Testis (tissue), 3 donors: ENCODE data around the gene ANKRD62. TPM values are rescaled to one million over a fixed set of nuclear protein-coding genes. Genes with fewer than 3 reads are reported as not detected.

Experiments
- DNase-seq: peaks from one replicate; pipeline ENCODE4 v3.0.0-alpha.2; 2019
- H3K27ac ChIP-seq, 2 donors: fragments of 200-600 bp; sonication (generic); one replicate each; pipeline ENCODE4 v1.5.1; 2019
- H3K27me3 ChIP-seq: fragments of 200-600 bp; sonication (generic); one replicate; pipeline ENCODE4 v1.5.1; 2019
- H3K36me3 ChIP-seq: fragments of 200-600 bp; sonication (generic); one replicate; pipeline ENCODE4 v1.5.1; 2017; ENCODE audit warnings: low read depth; ENCODE audit errors: missing control alignments
- H3K4me1 ChIP-seq: fragments of 200-600 bp; sonication (generic); one replicate; pipeline ENCODE4 v1.5.1; 2019
- H3K4me3 ChIP-seq, 2 donors: fragments of 200-600 bp; sonication (generic); one replicate each; pipeline ENCODE4 v1.5.1; 2017 to 2019
- H3K9me3 ChIP-seq: fragments of 200-600 bp; sonication (generic); one replicate; pipeline ENCODE4 v1.5.1; 2017
- CTCF ChIP-seq, 3 experiments: fragments of 450-650 bp in 2 of 3; fragments of 200-600 bp in 1 of 3; sonication (generic) in 1 of 3; IDR thresholded peaks; one replicate each; pipeline ENCODE4 v1.5.1; 2016 to 2019; ENCODE audit warnings: antibody characterized with exemption in 3 of 3, mild to moderate bottlenecking in 2 of 3, moderate library complexity in 1 of 3
- POLR2A ChIP-seq: fragments of 450-650 bp; IDR thresholded peaks from one replicate; pipeline ENCODE4 v1.6.1; 2017; ENCODE audit warnings: antibody characterized with exemption, mild to moderate bottlenecking, moderate library complexity
- WGBS, 2 donors: methylation state at CpG; one replicate each; pipeline ENCODE4 v1.1.5; 2018; 5-methylcytosine and 5-hydroxymethylcytosine counted together
- intact Hi-C: fragments of 100-400 bp; cut with DNase I; formaldehyde crosslinking; loops from one replicate; pipeline ENCODE4 v1.15.1; 2023; ENCODE audit warnings: low total_unique reads
- polyA plus RNA-seq: library from polyadenylated mRNA; stranded (reverse); fragments of 350-450 nt; fragmentation: Illumina TruSeq; extraction: RNeasy Lipid Tissue Mini Kit (QIAGEN cat#74804); gene quantifications from one replicate; pipeline ENCODE4 v1.2.3, GENCODE V29; 2014; ENCODE audit warnings: low read depth, low replicate concordance; ENCODE audit not compliant: insufficient read depth
- total RNA-seq, 2 donors: library from RNA; depleted of rRNA; stranded (reverse); fragments of >200 nt; gene quantifications; one replicate each; pipeline ENCODE4 v1.2.3, GENCODE V29; 2016

ANKRD62 gene
- total and polyA plus RNA-seq, 3 donors from 2014 or later: 2.8 to 56.8 (median 25.5) TPM

- Histone ChIP-seq H3K36me3 (no peaks in the 10 kb centered on the region), H3K9me3 (no peaks in the 10 kb centered on the region), H3K27me3 (no peaks in the 10 kb centered on the region), H3K4me3 (no peak overlapping the region), H3K4me1 (no peaks in the 10 kb centered on the region), H3K27ac (no peak overlapping the region)
- intact Hi-C loops: no loop called here
- WGBS, 2 donors: 87 to 96% methylated on average over 10 to 16 of the region's 16 CpGs
- TF ChIP-seq POLR2A (no peak), CTCF (IDR thresholded peaks at IDR 0.05) (no peak)
- DNase-seq: no peak
Observed at GRCh38 chr18:12059334-12060181, 34.1 kb upstream of the ANKRD62 start.

GRCh38 chr18:12060182-12060870, 33.3 kb upstream of the ANKRD62 start:
- Histone ChIP-seq H3K4me1 (no peaks in the 10 kb centered on the region), H3K36me3 (no peaks in the 10 kb centered on the region), H3K27me3 (no peaks in the 10 kb centered on the region), H3K4me3 (no peak overlapping the region), H3K9me3 (no peaks in the 10 kb centered on the region), H3K27ac (no peak overlapping the region)
- intact Hi-C loops: no loop called here
- TF ChIP-seq CTCF (IDR thresholded peaks at IDR 0.05) (no peak), POLR2A (no peak)
- 86 to 94% methylated on average over 8 to 19 of the region's 20 CpGs for WGBS, 2 donors
- no peak for DNase-seq

- DNase-seq: no peak
- Histone ChIP-seq H3K27me3 (no peaks in the 10 kb centered on the region), H3K27ac (no peak overlapping the region), H3K9me3 (no peaks in the 10 kb centered on the region), H3K4me1 (no peaks in the 10 kb centered on the region), H3K4me3 (no peak overlapping the region), H3K36me3 (no peaks in the 10 kb centered on the region)
- 93 to 96% methylated on average over 6 to 14 of the region's 14 CpGs for WGBS, 2 donors
- intact Hi-C loops: no loop called here
- TF ChIP-seq CTCF (IDR thresholded peaks at IDR 0.05): no peak
- TF ChIP-seq POLR2A: no peak
Observed at GRCh38 chr18:12061685-12062084, 32.0 kb upstream of the ANKRD62 start.

GRCh38 chr18:12062974-12063373, 30.7 kb upstream of the ANKRD62 start:
- no peak overlapping the region for H3K27ac ChIP-seq
- intact Hi-C loops: no loop called here
- TF ChIP-seq CTCF (IDR thresholded peaks at IDR 0.05) (no peak), POLR2A (no peak)
- 66 to 78% methylated on average over 4 of the region's 4 CpGs for WGBS, 2 donors
- H3K9me3 ChIP-seq: no peaks in the 10 kb centered on the region
- no peaks in the 10 kb centered on the region for H3K4me1 ChIP-seq
- no peaks in the 10 kb centered on the region for H3K36me3 ChIP-seq
- DNase-seq: no peak
- H3K27me3 ChIP-seq: no peaks in the 10 kb centered on the region
- H3K4me3 ChIP-seq: no peak overlapping the region
